ENCODE measurements around the gene ZNF688. TPM values are rescaled to one million over a fixed set of nuclear protein-coding genes. Genes with fewer than 3 reads are reported as not detected.

ZNF688 gene
- total and polyA plus RNA-seq, 2 of the 13 experiments (the other 11 are each of a cell fraction or from before 2014, with no cell fraction given) = 2.4 to 5.4 TPM

- TF ChIP-seq ZNF687 (CRISPR knock-in tag; IDR thresholded peaks at IDR 0.05) (peak; percentile 90), RBM39 (IDR thresholded peaks at IDR 0.05; ENCODE audit: low read depth, low read length, poor library complexity, severe bottlenecking) (peak; percentile 91), FOXA1 (IDR thresholded peaks at IDR 0.05) (no peak), FOXA1 (CRISPR knock-in tag; IDR thresholded peaks at IDR 0.05) (0 out of 2 replicates have a peak, but pooled peaks have one; percentile 3), ZNF546 (CRISPR knock-in tag; conservative IDR thresholded peaks at IDR 0.05) (no peak), ZNF563 (CRISPR knock-in tag; IDR thresholded peaks at IDR 0.05) (peak; percentile 87), ATF6 (CRISPR knock-in tag; conservative IDR thresholded peaks at IDR 0.05) (0 out of 2 replicates have a peak, but pooled peaks have one; percentile 29), TRAFD1 (CRISPR knock-in tag; IDR thresholded peaks at IDR 0.05; ENCODE audit: borderline replicate concordance) (peak; percentile 96), HOXD1 (CRISPR knock-in tag; IDR thresholded peaks at IDR 0.05) (peak; percentile 48; the same call in 1 of the 2 replicates), SALL1 (CRISPR knock-in tag; IDR thresholded peaks at IDR 0.05) (peak; percentile 65), ZFYVE20 (CRISPR knock-in tag; IDR thresholded peaks at IDR 0.05; ENCODE audit: borderline replicate concordance, low read depth) (no peak), CTCF (CRISPR knock-in tag; IDR thresholded peaks at IDR 0.05) (no peak; the same call in none of the 2 replicates), ZNF800 (CRISPR knock-in tag; IDR thresholded peaks at IDR 0.05) (peak; percentile 33; the same call in 1 of the 2 replicates)
- TF ChIP-seq, protein P1, sequence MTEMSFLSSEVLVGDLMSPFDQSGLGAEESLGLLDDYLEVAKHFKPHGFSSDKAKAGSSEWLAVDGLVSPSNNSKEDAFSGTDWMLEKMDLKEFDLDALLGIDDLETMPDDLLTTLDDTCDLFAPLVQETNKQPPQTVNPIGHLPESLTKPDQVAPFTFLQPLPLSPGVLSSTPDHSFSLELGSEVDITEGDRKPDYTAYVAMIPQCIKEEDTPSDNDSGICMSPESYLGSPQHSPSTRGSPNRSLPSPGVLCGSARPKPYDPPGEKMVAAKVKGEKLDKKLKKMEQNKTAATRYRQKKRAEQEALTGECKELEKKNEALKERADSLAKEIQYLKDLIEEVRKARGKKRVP (CRISPR knock-in tag; IDR thresholded peaks at IDR 0.05) = peak in 1 of 2 experiments; percentile 72; a peak in 1 of 4 replicates
Measured at GRCh38 chr16:30557957-30558788, 13.3 kb downstream of the ZNF688 start, which contains the start of gene ZNF764 (continued).

Measured in HepG2 (cell line).